Gastrocnemius medialis (tissue), 4 donors: ENCODE results near the gene MYH7B. TPM values are rescaled to one million over a fixed set of nuclear protein-coding genes. Genes with fewer than 3 reads are reported as not detected.

Experiments
- ATAC-seq, 2 donors: fragments of 150-250 bp; one replicate each; pipeline ENCODE4 v1.9.1; 2016
- DNase-seq, 2 donors: peaks; one replicate each; pipeline ENCODE4 v3.0.0-alpha.2; 2019
- H3K27ac ChIP-seq, 4 donors: fragments of 200-600 bp; sonication (generic); 1 replicate in 1 of 4; 2 replicates in 3 of 4; pipeline ENCODE4 v1.5.1; 2016 to 2018; ENCODE audit warnings: mild to moderate bottlenecking in 2 of 4, moderate library complexity in 1 of 4
- H3K27me3 ChIP-seq, 3 donors: fragments of 200-600 bp; sonication (generic) in 2 of 3; 1 replicate in 1 of 3; 2 replicates in 2 of 3; pipeline versions ENCODE4 v1.5.1 to v1.6.0; 2016 to 2019; ENCODE audit warnings: mild to moderate bottlenecking in 1 of 3, moderate library complexity in 1 of 3
- H3K36me3 ChIP-seq, 2 donors: fragments of 200-600 bp; sonication (generic) in 1 of 2; one replicate each; pipeline ENCODE4 v1.5.1; 2017 to 2018
- H3K4me1 ChIP-seq, 2 donors: fragments of 200-600 bp; sonication (generic) in 1 of 2; one replicate each; pipeline ENCODE4 v1.5.1; 2016 to 2017; ENCODE audit warnings: mild to moderate bottlenecking in 2 of 2
- H3K4me3 ChIP-seq, 4 donors: fragments of 200-600 bp; sonication (generic) in 3 of 4; 1 replicate in 1 of 4; 2 replicates in 3 of 4; pipeline ENCODE4 v1.5.1; 2016 to 2019; ENCODE audit warnings: mild to moderate bottlenecking in 2 of 4
- H3K9me3 ChIP-seq, 3 donors: fragments of 200-600 bp; sonication (generic) in 2 of 3; 1 replicate in 1 of 3; 2 replicates in 2 of 3; pipeline ENCODE4 v1.5.1; 2016 to 2019
- POLR2A ChIP-seq, 2 donors: fragments of 450-650 bp; IDR thresholded peaks; one replicate each; pipeline ENCODE4 v1.6.1; 2017; ENCODE audit warnings: antibody characterized with exemption in 2 of 2, mild to moderate bottlenecking in 2 of 2, moderate library complexity in 2 of 2
- in situ Hi-C, 4 donors: fragments of 200-750 bp; cut with MboI; loops; one replicate each; pipeline versions ENCODE4 v1.15.0 to v1.8.0; 2017; ENCODE audit warnings: low sequenced_read_pairs in 4 of 4
- intact Hi-C: fragments of 100-400 bp; cut with DNase I; formaldehyde crosslinking; loops from one replicate; pipeline ENCODE4 v1.15.1; 2023; ENCODE audit warnings: low total_unique reads
- total RNA-seq, 4 donors: library from RNA; depleted of rRNA; stranded (reverse); fragments of >200 nt; gene quantifications; one replicate each; pipeline versions ENCODE4 v1.1.0 to v1.2.3, GENCODE V29; 2016
- TF ChIP-seq, protein P1 (sequence below), 5 experiments: fragments of 450-650 bp in 3 of 5; fragments of 200-600 bp in 2 of 5; sonication (generic) in 2 of 5; IDR thresholded peaks in 4 of 5; conservative IDR thresholded peaks in 1 of 5; 1 replicate in 4 of 5; 2 replicates in 1 of 5; pipeline ENCODE4 v1.5.1; 2016 to 2019; ENCODE audit warnings: antibody characterized with exemption in 5 of 5, mild to moderate bottlenecking in 3 of 5, moderate library complexity in 3 of 5

Gene MYH7B
- total RNA-seq, 4 donors from 2014 or later = 1.6 to 8.5 (median 3.3) TPM

DNA sequence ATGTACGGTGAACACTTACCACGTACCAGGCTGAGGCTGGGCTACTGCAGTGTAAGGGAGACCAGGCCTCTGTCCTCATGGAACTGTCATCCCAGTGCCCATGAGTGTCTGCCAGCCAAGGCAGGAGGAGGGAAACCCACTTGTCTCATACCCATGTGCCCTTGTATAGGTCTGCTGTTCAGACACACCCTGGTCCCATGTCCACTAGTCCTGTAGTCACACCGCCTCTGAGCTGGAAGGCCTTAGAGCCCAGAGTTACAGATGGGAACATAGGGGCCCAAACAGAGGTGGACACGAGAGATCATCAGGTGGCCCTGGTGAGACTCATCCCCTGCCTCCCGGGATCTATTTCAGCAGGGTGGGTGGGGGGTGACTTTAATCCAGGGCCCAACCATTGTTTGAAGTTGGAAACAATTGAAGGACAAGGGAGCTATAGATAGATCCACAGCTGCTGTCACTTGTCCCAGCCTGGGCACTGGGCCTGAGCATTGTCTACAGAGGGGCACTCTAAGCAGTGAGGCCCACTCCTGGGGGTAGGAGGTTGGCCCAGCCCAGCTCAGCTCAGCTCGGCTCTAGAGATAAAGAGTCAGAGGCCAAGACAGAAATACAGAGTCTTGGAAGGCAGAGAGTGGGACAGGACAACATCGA is 14.6 kb downstream of the MYH7B start:
- intact Hi-C loops (no loop called here), in situ Hi-C loops (no loop called here)
- DNase-seq (peak in 1 of 2 donors; percentile 29), ATAC-seq (peak; percentile 16 to 19)
- Histone ChIP-seq H3K36me3 (no peaks in the 10 kb centered on the region), H3K4me3 (no peak overlapping the region), H3K27me3 (no peaks in the 10 kb centered on the region), H3K4me1 (peaks cover 11 to 19% of the 10 kb centered on the region in 2 donors), H3K27ac (peak overlapping the region; percentile 49 to 72 (median 62)), H3K9me3 (no peaks in the 10 kb centered on the region)
- TF ChIP-seq, protein P1, sequence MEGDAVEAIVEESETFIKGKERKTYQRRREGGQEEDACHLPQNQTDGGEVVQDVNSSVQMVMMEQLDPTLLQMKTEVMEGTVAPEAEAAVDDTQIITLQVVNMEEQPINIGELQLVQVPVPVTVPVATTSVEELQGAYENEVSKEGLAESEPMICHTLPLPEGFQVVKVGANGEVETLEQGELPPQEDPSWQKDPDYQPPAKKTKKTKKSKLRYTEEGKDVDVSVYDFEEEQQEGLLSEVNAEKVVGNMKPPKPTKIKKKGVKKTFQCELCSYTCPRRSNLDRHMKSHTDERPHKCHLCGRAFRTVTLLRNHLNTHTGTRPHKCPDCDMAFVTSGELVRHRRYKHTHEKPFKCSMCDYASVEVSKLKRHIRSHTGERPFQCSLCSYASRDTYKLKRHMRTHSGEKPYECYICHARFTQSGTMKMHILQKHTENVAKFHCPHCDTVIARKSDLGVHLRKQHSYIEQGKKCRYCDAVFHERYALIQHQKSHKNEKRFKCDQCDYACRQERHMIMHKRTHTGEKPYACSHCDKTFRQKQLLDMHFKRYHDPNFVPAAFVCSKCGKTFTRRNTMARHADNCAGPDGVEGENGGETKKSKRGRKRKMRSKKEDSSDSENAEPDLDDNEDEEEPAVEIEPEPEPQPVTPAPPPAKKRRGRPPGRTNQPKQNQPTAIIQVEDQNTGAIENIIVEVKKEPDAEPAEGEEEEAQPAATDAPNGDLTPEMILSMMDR (IDR thresholded peaks at IDR 0.05 in 4 of 5, conservative IDR thresholded peaks at IDR 0.05 in 1 of 5) = no peak
- no peak for TF ChIP-seq POLR2A (IDR thresholded peaks at IDR 0.05)

DNA sequence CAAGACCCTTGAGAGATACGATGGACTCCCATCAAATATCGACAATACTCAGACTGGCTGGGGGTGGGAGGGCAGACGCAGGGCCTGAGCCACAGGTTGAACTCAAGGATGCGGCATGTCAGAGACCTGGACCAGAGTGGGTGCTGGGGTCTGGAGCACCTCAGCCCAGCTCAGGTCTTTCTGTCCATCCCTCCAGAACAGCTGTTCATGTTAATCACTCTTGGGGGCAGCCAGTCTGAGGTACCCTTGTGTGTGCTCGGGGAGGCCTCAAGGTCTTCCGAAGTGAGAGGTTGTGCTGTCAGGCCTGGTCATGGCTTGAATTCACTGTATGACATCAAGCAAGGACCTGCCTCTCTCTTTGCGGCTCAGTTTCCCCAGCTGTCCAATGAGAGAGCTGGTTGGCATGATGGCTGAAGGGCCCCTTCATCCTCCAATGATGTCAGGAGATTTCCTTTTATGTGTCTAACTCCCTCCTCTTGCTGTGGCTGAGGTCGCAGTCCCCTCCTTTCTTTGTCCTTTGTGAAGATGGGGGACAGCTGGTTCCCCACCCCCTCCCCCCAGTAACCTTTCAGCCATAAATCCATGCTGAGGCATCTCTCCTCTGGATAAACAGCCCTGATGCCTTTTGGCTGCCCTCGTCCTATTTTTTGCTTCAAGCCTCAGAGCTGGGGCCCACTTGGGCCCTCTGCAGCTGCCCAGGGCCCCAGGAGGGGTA is 15.3 kb downstream of the MYH7B start:
- H3K27ac ChIP-seq = peak overlapping the region in 3 of 4 donors; percentile 49 to 72 (median 65)
- intact Hi-C loops = no loop called here
- DNase-seq (no peak), ATAC-seq (no peak)
- no peak for TF ChIP-seq POLR2A (IDR thresholded peaks at IDR 0.05)
- TF ChIP-seq, protein P1 (IDR thresholded peaks at IDR 0.05 in 4 of 5, conservative IDR thresholded peaks at IDR 0.05 in 1 of 5) = no peak
- H3K9me3 ChIP-seq = no peaks in the 10 kb centered on the region
- no peaks in the 10 kb centered on the region for H3K27me3 ChIP-seq
- in situ Hi-C loops = no loop called here
- H3K4me3 ChIP-seq = no peak overlapping the region
- H3K4me1 ChIP-seq = peaks cover 11 to 19% of the 10 kb centered on the region in 2 donors
- H3K36me3 ChIP-seq = no peaks in the 10 kb centered on the region

DNA sequence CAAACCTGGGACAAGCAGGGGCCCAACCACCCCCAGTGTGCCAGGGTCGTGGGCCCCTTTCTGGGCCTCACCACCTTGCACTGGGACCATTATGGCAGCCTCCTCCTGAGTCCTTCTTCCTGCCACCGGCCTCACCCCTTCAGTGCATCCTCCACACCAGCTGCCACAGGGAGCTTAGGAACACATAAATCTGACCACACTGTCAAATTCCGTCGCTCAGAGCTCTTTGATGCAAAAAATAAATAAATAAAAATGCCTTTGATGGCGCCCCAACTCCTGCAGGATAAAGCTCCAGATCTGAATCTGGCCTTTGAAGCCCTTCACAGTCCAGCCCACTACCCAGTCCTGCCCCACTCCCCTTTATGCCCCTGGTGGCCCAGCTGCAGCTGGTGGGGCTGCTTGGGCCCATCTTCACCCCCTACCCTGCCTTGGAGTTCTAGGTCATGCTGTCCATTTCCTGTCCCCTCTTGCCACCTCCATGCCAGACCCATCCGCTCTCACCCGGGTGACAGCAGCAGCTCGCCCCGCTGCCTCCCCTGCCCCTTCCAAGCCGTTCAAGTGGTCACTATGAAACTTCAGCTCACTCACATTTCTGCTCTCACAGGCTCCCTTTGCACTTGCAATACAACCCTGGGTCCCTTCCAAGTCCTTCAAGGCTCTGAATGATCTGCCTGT is 16.0 kb downstream of the MYH7B start:
- no peak for TF ChIP-seq POLR2A (IDR thresholded peaks at IDR 0.05)
- TF ChIP-seq, protein P1 (IDR thresholded peaks at IDR 0.05 in 4 of 5, conservative IDR thresholded peaks at IDR 0.05 in 1 of 5) = no peak
- H3K27me3 ChIP-seq = no peaks in the 10 kb centered on the region
- intact Hi-C loops (no loop called here), in situ Hi-C loops (no loop called here)
- H3K36me3 ChIP-seq = no peaks in the 10 kb centered on the region
- ATAC-seq (no peak), DNase-seq (no peak)
- H3K9me3 ChIP-seq = no peaks in the 10 kb centered on the region
- peak overlapping the region in 1 of 4 donors; percentile 72 for H3K27ac ChIP-seq
- no peak overlapping the region for H3K4me3 ChIP-seq
- peaks cover 11 to 19% of the 10 kb centered on the region in 2 donors for H3K4me1 ChIP-seq

DNA sequence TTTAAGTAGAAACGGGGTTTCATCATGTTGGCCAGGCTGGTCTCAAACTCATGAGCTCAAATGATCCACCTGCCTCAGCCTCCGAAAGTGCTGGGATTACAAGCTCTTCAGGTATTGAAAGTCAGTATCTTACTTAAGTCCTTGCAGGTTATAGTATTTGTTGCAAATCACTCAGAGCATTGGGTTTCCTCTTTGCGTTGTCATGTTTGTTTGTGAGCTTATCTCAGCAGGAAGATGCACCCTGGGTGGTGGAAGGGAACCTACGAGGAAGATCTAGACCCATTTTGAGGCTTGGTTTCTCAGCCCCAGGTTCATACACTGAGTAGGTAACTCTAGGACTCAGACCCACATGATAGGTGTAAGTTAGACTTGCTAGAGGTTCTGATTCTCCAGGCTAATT is 18.6 kb downstream of the MYH7B start:
- TF ChIP-seq, protein P1 (IDR thresholded peaks at IDR 0.05 in 4 of 5, conservative IDR thresholded peaks at IDR 0.05 in 1 of 5) = no peak
- no peak for TF ChIP-seq POLR2A (IDR thresholded peaks at IDR 0.05)
- in situ Hi-C loops = no loop called here
- intact Hi-C loops = no loop called here
- H3K36me3 ChIP-seq = no peaks in the 10 kb centered on the region
- H3K27me3 ChIP-seq = no peaks in the 10 kb centered on the region
- DNase-seq = no peak
- H3K4me3 ChIP-seq = no peak overlapping the region
- H3K4me1 ChIP-seq = peaks cover 20 to 24% of the 10 kb centered on the region in 2 donors
- H3K27ac ChIP-seq = no peak overlapping the region
- no peak for ATAC-seq
- H3K9me3 ChIP-seq = no peaks in the 10 kb centered on the region
